ENCODE measurements around the gene ST6GAL1. TPM values are rescaled to one million over a fixed set of nuclear protein-coding genes. Genes with fewer than 3 reads are reported as not detected.
"Not testable (repeated sequence)": the region's sequence is repeated elsewhere in the genome, so short reads cannot be mapped to it uniquely, and the experiment has no call there.

The ST6GAL1 gene
- total RNA-seq, 1 donor from 2014 or later: 35.0 TPM

DNA sequence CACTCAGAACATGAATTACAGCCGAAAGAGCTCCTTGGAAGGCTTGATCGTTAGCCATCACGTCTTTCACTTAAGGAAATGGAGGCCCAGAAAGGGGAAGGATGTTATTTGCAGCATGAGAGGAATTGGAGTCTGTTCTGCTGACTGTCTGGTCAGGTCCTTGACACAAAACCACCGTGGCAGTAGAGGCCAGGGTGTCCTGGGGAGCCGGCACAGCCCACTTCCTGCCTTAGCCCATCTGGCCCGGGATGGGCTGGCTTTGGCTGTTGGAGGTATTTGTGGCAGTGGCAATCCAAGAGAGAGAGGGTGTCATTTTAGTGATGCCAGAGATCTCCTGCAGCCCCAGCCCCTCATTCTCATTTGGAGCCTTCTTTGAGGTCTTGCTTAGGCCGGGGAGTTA is 37.4 kb downstream of the ST6GAL1 start:
- no peak for DNase-seq (ENCODE audit: low spot score)

DNA sequence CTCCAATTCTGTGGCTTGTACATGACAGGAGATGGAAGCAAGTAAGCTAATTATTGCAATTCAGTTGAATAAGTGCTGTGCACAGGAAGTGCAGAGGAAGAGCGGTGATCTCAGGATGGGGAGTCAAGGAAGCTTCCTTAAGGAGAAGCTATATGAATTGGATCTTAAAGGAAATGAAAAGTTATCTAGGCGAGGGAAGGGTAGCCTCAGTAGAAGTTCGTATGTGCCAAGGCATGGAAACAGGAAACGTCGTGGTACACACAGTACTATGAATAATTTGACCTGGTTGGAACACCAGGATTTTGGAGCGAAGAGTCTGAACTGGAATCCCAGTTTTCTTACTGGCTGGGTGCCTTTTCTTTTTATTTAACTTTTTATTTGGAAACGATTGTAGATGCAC is 39.3 kb downstream of the ST6GAL1 start:
- DNase-seq (ENCODE audit: low spot score): no peak

DNA sequence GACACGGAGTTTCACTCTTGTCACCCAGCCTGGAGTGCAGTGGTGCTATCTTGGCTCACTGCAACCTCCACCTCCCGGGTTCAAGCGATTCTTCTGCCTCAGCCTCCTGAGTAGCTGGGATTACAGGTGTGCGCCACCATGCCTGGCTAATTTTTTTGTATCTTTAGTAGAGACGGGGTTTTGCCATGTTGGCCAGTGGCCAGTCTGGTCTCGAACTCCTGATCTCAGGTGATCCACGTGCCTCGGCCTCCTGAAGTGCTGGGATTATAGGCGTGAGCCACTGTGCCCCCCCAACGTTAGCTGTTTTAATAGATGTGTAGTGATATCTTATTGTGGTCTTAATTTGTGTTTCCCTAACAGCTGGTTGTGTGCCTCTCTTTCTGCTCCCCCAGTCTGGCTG is 40.8 kb downstream of the ST6GAL1 start:
- DNase-seq (ENCODE audit: low spot score): not testable (repeated sequence)

DNA sequence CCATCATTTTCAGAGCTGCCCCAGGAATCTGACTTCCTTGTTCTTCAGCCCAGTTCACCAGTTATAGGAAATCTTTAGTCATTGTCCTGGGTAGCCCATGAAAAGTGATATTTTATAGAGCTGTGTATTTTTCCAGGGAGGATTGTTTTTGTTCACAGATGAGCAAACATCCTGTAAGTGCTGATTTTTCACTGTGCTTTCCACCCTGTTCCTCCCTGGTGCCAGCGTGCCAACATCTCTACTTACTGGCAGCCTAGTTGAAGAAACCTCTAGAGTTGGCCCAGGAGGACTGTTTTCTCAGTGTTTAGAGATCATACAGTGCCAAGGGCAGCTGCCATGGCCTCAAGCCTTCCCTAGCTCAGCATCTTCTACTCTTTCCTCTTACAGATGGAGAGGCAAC is 41.3 kb downstream of the ST6GAL1 start:
- no peak for DNase-seq (ENCODE audit: low spot score)

DNA sequence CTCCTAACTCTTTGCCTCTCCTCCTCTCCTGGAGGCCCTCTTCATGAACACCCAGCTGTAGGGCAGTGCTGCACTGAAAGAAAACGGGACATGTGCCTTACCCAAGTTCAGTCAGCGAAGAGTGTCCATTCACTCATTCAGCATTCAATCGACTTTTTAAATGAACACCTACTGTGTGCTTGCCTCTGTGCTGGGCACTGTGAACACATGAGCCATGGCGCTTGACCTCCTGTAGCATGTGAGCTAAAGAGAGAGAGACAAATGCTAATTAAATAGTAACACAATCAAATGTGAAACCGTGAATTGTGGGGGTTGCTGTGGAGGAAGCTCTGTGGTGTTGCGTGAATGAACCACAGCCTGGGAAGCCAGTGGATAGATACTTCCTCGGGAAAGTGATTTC is 43.4 kb downstream of the ST6GAL1 start:
- DNase-seq (ENCODE audit: low spot score): no peak

DNA sequence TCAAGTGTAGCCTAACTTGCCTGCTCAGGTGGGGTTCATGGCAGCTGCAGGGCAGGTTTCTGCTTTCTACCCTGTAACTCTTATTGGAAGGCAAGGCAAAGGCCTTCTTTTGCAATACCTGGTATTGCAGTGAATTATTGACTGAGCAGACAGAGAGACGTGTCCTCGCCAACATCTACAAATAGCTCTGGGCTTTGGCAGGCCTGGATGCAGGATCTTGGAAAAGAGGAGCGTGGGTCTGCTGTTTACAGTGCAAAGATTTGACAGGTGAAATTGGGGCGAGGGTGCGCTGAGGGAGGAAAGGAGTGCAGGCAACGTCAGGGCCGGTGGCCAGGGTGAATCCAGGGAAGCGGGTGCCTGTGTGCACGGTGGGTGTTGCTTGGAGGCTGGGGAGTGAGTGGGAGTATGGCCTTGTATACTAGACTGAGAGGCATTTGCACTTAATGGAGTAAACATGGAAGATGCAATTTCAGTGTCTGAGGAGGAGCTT is 44.5 kb downstream of the ST6GAL1 start:
- DNase-seq (ENCODE audit: low spot score): no peak

DNA sequence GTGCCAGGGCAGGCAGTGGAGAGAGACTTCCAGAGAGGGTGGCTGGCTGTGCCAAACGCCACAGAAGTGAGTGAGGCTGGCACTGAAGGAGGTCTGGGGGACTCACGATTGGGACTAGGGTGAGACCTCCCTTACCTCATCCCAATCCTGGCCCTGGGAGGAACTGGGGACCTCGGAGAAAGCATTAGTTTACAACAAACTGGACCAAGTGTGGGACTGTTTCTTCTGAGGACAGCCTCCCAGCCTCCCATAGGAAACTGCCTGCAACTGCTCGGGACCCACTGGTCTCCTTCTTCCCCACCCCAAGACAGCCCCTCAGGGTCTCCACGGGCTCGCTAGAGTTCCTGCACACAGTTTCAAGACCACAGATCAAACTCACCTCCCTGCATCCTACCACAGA is 45.4 kb downstream of the ST6GAL1 start:
- DNase-seq (ENCODE audit: low spot score): no peak

DNA sequence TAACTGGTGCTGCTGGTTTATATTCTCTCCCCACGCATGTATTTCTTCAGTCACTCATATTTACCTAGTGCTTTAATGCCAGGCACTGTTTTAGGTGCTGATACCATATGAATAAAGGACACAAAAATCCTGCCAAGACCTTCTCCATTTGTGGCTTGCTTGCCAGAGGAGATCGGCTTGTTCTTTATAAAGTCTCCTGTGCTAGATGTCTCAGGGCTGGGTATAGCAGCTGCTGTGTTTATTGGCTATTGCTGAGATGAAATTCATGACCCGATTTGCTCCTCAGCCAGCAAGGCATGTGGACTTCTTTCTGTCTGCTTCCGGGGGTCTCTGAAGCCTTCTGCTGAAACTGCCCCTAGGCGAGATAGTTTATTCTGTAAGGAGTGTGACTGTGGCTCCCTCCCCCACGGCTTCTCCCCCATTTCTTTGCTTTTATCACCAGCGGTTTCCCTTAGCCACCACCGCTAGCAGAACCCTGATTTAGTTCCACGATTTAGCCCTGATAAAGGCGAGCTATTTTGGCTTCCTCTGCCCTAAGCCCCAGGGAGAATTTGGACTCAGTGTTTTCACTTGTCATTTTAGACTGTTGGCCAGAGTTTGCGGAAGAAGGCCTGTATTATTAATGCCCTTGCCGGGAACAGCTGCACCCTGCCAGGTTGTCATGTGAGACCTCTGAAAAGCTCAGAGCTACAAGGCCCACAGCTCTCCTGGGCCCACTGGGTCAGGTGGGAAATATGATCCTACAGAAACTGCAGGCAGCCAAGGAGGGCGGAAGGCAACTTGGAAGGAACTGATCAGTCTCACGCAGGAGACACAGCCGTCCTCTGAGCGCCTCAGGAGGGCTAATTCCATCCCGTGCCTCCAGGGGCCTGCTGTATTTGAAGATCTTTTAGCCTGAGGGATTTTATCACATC is 46.8 kb downstream of the ST6GAL1 start:
- DNase-seq (ENCODE audit: low spot score): no peak

DNA sequence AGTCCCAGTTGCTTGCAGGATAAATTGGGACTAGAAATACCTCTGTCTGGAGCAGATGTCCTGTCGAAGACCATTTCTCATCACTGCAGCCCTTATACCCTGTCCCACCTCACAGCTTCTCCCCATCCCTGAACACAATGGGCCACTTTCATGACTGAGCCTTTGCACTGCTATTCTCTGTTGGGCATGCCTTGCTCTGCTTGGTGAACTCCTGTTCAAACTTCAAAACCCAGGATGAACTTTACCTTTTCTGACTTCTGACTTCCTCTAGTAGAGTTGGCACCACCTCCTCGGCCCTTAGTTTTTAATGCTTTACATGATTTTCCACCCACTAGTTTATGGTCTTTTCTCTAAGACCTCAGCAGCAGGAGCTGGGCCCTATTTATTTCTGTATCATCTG is 48.4 kb downstream of the ST6GAL1 start:
- DNase-seq (ENCODE audit: low spot score): no peak

DNA sequence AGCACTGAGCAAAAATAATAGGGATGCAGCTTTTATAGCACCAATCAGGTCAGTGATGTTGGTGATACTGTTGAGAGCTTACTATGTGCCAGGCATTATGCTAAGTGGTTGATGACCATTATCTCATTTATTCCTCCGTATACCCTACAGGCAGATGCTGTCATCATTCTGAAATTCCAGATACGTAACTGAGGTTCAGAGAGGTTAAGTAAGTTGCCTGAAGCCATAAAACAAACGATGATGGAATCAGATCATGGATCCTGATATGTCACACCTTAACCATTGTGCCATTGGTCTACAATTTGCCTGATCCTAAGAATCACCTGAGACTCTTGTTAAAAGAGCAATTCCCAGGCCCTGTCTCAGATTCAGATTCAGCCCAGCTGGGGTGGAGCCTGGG is 49.5 kb downstream of the ST6GAL1 start:
- DNase-seq (ENCODE audit: low spot score): no peak

DNA sequence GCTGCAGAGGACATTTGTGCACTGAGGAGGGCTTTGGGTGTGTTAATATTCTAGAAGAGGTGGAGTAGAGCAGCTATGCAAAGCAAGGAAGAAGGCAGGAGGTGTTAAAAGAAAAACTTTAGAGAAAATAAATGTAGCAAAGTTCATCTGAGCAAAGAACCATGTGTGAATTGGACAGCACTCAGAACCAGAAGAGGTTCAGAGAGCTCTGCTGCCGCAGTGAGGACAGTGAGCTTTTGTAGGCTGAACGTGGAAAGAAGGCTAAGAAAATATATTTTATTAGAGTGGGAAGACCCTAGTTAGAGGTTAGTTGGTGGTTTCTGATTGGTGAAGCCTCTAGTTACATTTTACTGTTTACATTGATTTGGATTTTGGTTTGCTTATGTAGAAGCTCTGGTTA is 50.7 kb downstream of the ST6GAL1 start:
- no peak for DNase-seq (ENCODE audit: low spot score)

DNA sequence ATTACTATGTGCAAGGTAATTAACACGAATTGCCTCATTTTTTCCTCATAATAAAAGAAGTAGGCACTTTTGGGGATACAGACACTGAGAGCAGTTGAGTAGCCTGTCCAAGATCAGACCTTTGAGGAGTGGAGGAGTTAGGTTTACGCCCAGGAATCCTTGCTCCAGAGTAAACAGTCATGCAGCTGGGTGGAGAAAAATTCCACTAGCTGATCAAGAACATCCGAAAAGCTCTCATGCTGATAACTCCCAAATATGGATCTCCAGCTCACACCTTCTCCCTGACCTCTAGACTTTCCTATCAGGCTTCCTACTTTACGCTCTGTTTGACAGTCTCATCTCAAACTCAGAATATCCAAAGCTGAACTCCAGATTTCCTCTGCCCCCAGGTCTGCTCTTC is 53.3 kb downstream of the ST6GAL1 start:
- DNase-seq (ENCODE audit: low spot score): no peak

DNA sequence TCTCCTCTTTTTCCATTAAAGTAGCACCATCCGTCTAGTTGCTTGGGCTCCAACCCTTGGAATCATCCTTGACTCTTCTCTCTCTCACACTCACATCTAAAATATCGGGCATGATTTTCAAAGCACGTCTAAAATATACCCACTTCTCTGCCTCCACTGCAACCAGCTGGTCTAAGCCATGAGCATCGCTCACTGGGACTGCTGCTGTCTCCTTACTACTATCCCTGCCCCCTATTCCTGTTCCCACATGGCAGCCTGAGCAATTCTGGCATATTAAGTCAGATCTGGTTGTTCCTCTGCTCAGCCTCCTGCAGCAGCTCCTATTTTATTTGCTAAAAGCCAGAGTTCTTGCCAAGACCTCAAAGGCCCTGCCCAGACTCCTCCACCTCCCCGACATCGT is 53.7 kb downstream of the ST6GAL1 start:
- no peak for DNase-seq (ENCODE audit: low spot score)

DNA sequence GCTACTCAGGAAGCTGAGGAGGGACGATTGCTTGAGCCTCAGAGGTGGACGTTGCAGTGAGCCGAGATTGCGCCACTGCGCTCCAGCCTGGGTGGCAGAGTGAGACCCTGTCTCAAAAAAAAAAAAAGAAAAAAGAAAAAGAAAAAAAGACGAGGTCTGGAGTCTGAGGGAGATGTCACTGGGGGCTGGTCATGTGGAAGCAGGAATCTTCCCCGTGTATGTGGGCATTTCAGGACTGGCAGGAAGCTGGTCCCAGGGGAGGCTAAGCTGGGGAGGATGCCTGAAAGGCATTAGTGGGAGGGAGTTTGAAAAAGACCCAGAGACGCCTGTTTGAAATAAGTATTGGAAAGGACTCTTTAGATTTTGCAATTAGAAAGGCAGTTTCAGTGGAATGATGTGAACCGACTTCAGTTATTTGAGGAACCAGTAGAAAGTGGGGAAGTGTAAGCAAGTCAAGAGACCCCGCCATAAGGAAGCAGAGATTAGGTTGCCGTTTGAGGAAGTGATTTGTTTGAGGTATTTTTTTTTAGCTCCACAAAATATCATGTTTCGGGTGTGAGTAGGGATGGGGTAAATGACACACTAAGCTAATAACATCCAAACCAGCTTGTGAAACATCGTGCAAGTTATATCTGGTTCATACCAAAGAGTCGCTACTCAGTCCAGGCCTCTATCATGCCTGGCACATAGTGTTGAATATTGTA is 55.5 kb downstream of the ST6GAL1 start:
- no peak for DNase-seq (ENCODE audit: low spot score)

DNA sequence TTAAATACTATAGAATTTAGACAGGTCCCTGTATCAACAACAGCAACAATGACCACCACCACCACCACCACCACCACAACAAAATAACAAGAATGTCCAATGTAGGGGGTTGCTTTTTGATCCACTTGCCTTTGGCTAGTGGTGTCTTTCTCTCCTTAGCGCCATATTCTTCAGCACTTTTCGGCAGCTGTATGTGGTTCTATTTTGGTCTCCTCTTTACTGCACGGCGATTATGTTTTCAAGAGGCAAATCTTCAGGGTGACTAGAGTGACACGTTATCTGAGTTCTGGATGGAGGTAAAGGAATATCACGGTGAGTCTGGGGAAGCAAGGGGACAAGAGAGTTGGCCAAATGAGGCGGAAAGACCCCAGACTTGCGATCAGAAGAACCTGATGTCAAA is 56.1 kb downstream of the ST6GAL1 start:
- no peak for DNase-seq (ENCODE audit: low spot score)

DNA sequence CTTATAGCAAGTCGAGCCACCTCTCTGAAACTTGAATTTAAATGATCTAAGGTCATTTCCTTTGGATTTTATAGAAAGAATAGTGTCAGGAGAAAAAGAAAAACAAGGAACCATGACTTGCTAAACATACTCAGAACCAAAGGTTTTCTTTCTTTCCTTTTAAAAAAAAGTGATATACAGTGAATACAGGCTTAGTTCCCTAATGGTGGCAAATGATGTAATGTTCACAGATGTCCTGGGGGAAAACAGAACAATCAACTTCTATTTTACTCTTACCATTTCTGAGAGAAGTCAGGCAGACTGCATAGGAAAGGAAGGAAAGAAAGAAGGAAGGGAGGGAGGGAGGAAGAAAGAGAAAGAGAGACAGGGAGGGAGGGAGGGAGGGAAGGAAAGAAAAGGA is 56.5 kb downstream of the ST6GAL1 start:
- DNase-seq (ENCODE audit: low spot score): no peak

DNA sequence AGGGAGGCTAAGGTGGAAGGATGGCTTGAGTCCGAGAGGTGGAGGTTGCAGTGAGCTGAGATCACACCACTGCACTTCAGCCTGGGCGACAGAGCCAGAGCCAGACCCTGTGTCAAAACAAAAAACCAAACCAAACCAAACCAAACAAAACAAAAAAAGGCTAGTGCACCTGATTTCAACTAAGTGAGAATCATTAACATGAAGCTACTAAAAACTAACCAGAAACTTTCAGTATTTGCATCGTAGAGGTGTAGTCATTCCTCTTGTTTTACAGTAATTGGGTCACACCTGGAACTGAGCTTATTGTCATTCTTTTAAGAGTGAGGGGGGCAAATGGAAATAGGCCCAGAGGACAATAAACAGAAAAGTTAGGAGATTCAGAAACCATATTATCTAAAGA is 58.5 kb downstream of the ST6GAL1 start:
- no peak for DNase-seq (ENCODE audit: low spot score)

DNA sequence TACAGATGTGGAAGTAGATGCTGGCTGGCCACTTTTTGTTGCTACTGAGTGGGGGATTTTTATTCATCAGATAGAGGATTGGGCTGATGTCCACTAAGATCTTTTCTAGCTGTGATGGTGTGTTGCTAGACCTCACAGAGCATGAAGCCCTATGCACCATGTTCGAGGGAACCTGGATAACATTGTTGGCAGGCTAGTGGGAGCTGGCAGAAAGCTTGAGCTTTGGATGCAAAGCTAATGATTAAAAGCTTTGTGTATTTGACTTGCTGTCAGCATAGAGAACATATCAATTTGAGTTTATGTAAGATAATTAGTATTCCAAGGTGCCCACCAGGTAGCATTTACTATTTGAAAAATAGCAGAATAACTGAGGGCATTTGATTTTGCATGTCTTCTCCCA is 59.1 kb downstream of the ST6GAL1 start:
- DNase-seq (ENCODE audit: low spot score): no peak

DNA sequence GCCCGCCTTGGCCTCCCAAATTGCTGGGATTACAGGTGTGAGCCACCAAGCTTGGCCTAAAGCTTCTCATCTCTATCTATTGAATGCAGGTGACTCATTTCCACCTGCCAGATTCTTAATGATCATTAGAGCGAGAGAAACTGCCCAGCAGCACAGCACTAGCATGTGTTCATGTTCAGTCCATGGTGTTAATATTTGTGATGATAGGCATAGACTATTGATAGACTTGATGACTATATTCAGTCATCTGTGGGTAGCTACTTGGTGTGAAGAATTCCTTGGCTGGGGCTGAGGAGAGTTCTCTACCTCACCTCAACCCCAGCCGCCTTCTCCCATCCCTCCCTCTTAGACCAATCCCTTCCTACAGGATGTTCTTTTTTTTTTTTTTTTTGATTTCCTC is 60.0 kb downstream of the ST6GAL1 start:
- no peak for DNase-seq (ENCODE audit: low spot score)

DNA sequence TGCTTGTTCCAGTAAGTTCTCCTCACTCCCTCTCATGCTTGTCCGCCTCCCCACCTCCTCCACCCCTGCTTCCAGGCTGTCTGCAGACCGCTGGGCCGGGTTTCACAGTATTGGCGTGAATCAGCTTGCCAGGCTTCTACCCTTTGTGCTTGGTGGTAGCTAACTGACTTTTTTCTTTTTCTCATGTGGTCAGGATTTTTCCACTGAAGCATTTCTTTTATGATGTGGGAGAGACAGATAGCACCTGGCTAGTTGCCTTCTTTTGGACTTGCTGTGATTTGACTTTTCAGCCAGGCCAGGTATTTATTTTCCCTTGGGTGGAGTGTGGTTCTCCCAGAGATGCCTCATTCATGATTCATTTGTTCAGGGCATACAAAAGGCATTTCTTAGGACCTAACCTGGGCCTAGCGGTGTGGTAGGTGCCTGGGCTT is 60.6 kb downstream of the ST6GAL1 start:
- DNase-seq (ENCODE audit: low spot score): no peak

DNA sequence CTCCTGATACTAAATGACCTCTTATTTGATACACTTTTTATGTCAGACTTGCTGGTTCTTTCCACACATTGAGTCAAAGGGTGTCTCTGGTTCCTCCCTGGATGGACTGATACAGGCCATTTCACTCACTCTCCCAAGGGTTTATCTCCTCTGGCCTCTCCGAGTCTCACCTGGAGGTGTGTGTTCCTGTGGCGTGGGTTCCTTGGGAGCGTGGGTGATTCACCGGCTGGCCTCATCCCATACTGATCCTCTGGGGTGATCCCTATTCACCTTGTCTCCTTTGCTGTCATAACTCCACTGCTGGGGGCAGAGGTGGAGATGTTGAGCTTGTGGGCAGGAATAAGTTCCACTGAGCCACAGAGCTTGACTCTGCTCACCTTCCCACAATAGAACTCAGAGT is 61.1 kb downstream of the ST6GAL1 start:
- no peak for DNase-seq (ENCODE audit: low spot score)

DNA sequence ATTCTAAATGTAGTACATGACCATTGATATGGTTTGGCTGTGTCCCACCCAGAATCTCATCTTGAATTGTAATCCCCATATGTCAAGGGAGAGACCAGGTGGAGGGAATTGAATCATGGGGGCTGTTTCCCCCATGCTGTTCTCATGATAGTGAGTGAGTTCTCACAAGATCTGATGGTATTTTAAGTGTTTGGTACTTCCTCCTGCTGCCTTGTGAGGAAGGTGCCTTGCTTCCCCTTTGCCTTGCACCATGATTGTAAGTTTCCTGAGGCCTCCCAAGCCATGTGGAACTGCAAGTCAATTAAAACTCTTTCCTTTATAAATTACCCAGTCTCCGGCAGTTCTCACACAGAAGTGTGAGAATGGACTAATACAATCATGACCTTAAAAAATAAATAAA is 61.8 kb downstream of the ST6GAL1 start:
- DNase-seq (ENCODE audit: low spot score): not testable (repeated sequence)

DNA sequence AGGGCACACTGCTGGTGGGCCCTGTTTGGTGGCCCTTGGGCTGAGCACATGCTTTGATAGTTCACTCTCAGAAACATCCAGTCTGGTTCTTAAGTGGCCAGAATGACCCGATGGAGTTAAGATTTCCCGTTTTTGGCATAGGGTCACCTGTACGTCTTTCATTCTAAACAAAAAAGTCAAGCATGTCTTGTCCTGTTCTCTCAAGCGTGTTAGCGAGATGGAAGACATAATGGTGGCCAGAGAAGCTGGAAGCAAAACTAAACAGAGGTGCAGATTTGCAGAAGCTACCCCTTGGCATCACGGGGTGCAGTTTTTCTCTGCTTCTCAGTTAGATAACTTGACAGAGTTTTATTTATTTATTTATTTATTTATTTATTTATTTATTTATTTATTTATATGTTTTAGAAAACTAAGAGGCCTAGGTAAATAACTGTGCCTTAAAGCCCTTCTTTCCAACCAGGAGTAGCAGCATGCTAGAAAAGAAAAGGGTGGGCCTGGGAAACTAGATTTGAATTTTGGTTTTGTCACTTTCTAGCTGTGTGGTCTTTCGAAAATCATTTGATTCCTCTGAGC is 63.0 kb downstream of the ST6GAL1 start:
- no peak for DNase-seq (ENCODE audit: low spot score)
